ENCODE data around the gene IL10.

IL10 gene

GRCh38 chr1:206734499-206735142 is 37.7 kb downstream of the IL10 start:
- peak; percentile 74 for DNase-seq (ENCODE audit: low spot score)

GRCh38 chr1:206732992-206733391 is 39.3 kb downstream of the IL10 start:
- DNase-seq (ENCODE audit: low spot score): no peak

GRCh38 chr1:206732508-206732907 is 39.8 kb downstream of the IL10 start:
- DNase-seq (ENCODE audit: low spot score): no peak

- DNase-seq (ENCODE audit: low spot score): no peak
These were observed 42.8 kb downstream of the IL10 start for GRCh38 chr1:206729507-206729906.

DNA sequence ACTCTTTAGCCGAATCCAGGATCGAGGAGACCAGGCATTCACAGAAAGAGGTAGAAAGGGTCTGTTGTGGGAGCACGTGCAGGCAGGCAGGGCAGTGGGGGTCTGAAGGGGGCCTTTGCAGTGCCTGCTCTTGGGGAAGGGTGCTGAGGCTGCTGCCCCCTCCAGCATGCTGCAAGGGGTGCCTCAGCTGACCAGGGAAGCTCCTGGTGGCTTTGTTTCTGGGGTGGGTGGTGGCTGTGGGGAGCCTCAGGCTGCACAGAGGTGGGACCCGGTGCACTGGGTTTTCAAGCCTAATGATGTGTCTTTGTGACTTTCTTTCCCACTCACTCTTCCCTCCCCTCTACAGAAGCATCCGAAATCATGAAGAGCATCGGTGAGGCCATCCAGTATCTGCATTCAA is 43.2 kb downstream of the IL10 start:
- no peak for DNase-seq (ENCODE audit: low spot score)

GRCh38 chr1:206728697-206728987 is 43.7 kb downstream of the IL10 start:
- DNase-seq (ENCODE audit: low spot score): no peak

DNA sequence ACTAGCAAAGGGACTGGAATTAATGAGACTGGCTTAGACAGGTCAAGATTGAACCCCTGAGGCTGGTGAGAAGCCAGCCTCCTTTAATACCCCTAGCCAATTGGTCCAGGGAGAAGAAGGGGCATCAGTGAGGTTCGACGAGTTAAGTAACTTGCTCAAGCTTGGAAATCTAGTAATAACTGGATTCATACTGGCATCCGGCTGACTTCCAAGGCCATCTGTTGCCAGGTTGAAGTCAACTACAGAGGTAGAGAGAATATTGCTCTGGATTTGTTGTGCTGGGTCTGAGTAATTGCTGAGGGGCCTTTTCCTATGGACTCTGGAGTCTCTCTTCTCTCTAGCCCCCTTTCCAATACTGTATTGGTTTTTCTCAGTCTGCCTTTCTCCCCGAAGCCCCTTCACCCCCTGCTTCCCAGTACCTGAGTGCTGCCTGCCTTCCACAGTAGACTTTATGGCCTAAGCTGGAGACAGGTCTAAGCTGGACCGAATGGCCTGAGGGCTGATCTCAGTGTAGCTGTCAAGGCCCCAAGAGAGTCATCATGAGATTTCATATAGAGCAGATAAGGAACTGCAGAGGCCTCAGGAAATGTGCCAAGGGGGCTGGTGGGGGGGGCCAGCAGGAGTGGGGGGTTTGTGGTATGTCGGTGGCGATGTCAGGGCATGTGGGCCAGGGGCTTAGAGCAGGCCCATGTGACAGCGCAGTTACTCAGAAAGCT is 44.2 kb downstream of the IL10 start:
- no peak for DNase-seq (ENCODE audit: low spot score)

DNA sequence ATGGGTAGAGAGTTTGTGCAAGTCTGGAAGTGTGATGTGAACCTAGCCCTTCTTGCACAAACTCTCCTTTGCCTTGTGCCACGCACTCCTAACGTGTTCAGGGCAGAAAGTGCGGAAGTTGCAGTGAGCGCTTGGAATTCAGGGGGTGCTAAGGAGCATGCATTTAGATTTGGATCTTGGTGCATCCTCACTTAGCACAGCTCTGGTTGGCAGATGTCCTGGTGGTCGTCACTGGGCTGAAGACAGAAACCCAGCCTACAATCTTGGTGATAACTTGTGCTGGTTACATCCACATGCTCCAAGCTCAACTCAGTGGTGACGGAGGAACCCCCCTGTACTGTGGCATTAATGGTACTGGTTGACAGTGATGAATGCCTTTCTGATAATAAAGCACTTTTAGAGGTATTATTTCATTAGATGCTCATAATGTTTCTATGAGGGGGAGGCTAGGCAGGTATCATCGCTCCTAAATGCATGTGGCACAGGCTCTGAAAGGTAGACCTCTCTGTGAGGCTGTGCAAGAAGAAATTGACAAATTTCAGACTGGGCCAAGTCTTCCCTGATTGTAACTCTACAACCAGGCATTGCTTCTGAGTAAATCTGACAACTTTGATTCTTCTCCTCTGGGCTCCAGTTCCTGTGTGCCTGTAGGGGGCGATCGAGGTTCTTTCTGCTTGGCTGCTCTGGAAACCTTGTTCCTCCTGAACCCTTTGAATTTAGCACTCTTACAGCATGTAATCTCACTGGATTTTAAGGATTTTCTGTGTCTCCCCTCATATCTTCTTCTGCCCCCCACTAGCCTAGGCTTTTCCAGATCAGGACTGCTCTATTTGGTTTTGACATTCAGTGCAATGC is 47.0 kb downstream of the IL10 start:
- peak; percentile 67 for DNase-seq (ENCODE audit: low spot score)

- DNase-seq (ENCODE audit: low spot score): peak; percentile 81
These were observed 48.4 kb downstream of the IL10 start for GRCh38 chr1:206723805-206724472.

DNA sequence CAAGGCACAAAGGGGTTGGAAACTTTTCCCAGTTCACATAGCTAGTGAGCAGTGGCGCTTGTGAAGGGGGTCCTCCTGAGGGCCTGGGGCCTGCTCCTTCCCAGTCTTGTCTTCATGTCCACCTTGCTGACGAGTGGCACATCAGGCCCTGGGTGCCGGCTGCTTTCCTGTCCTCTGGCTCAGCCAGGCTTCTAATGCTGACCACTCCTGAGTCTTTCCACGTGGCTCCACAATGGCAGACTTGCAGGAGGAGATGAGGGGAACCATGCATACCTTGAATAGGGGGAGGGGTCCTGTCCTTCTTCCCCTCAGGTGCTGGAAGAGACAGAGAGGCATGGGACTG is 48.9 kb downstream of the IL10 start:
- DNase-seq (ENCODE audit: low spot score): no peak

GRCh38 chr1:206722751-206723461 is 49.4 kb downstream of the IL10 start:
- DNase-seq (ENCODE audit: low spot score): no peak

GRCh38 chr1:206721454-206721853 is 50.8 kb downstream of the IL10 start:
- no peak for DNase-seq (ENCODE audit: low spot score)

- no peak for DNase-seq (ENCODE audit: low spot score)
These were observed 53.0 kb downstream of the IL10 start for GRCh38 chr1:206719169-206719839.

DNA sequence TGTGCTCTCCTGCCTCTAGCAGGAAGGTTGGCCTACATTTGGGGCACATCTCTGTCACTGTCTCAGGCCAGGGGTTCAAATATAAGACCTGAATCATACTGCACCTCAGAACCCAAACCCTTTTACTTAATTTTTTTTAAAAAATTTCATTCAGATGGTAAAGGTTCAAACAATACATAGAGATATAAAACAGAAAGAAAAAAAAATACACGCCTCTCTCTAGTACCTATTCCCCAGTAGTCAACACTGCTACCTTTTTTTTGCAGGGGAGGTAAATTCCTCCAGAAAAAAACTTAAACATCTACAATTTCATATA is 54.7 kb downstream of the IL10 start:
- no peak for DNase-seq (ENCODE audit: low spot score)

All from GM03348 (cell line).